HG02642 (cell line): ENCODE measurements around the gene FFAR3.
"Not testable (repeated sequence)": the region's sequence is repeated elsewhere in the genome, so short reads cannot be mapped to it uniquely, and the experiment has no call there.

Source experiments
- ATAC-seq: cut with Tn5 transposase; IDR thresholded peaks from one replicate; pipeline ENCODE4 v1.9.1; 2021; ENCODE audit warnings: mild to moderate bottlenecking; ENCODE audit not compliant: unreplicated experiment, poor library complexity

The FFAR3 gene

DNA sequence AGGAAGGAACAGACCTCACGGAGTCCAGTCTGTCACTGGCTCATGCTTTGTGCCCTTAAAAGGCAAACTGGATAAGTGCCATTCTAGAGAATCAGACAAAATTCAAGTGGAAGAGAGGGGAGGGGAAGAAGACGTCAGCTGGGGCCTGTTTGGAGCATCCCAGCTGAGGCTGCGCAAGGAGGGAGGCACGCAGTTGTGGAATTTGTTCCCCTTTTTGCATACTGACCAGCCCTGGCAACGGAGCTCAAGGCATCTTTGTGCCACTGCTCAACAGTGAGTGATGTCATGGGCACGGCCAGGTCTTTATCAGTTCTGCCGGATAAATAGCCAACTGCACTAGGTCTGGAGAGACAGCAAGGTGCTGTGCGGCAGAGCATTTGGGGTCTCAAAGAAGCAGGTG, 12.5 kb downstream of the FFAR3 start, which contains the start of gene GPR42:
GPR42 (plus strand) TSS at position 347 of the 400 bp plus-strand sequence. CDS start 292 bp downstream, outside the sequence.
- no peak for ATAC-seq

GRCh38 chr19:35373492-35373891, 15.2 kb downstream of the FFAR3 start:
- ATAC-seq = no peak

DNA sequence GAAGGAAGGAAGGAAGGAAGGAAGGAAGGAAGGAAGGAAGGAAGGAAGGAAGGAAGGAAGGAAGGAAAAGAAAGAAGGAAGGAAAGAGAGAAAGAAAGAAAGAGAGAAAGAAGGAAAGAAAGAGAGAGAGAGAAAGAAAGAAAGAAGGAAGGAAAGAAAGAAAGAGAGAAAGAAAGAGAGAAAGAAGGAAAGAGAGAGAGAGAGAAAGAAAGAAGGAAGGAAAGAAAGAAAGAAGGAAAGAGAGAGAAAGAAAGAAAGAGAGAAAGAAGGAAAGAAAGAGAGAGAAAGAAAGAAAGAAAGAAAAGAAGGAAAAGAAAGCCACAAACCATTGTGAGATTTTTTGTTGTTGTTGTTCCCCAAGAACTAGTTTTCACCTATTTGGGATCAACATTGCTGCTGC, 15.8 kb downstream of the FFAR3 start:
- not testable (repeated sequence) for ATAC-seq

DNA sequence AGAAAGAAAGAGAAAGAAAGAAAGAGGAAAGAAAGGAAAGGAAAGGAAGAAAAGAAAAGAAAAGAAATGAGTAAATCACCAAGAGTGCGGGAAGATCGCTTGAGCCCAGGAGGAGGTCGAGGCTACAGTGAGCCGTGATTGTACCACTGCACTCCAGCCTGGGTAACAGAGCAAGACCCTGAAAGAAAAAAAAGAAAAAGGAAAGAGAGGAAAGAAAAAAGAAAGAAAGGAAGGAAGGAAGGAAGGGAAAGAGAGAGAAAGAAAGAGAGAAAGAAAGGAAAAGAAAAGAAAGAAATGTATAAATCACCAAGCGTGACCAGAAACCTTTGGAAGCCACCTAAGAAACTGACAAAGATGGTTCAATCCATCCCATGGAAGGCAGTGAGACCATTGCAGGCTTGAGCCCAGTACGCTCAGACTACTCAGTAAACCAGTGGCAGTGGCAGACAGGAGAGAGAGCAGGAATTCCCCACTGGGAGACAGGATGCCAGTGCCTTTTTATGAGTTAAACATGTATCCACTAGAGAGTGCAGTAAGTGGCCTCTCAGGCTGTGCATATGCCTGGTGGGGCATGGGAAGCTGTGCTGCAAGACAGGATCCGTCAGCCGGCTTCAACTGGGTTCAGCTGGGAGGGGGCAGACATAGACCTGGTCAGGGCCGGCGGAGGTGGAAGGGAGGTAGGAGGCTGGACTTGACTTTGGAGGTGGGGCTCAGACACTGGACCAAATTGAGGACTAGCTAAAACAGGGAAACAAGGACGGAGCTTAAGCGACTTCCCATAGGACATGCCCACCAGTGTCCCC, 17.4 kb downstream of the FFAR3 start:
- no peak for ATAC-seq

- no peak for ATAC-seq
These were observed 19.4 kb downstream of the FFAR3 start for GRCh38 chr19:35377656-35378055.

DNA sequence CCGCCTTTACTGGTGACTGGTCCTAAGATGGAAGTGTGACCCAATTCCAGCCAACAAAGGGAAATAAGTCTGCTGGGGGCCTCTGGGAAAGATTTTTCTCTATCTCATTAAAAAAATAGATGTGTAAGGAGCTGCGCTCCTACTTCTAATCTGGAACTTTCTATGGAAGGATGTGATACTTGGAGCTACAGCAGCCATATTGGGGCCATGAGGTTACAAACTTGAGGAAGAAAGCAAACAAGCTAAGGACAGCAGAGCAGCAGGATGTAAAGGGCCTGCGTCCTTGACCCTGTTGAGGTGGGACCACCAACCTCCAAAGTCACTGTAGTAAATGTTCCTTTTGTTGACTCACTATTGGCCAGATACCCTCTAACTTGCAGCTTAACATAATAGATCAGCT, 20.1 kb downstream of the FFAR3 start:
- no peak for ATAC-seq

DNA sequence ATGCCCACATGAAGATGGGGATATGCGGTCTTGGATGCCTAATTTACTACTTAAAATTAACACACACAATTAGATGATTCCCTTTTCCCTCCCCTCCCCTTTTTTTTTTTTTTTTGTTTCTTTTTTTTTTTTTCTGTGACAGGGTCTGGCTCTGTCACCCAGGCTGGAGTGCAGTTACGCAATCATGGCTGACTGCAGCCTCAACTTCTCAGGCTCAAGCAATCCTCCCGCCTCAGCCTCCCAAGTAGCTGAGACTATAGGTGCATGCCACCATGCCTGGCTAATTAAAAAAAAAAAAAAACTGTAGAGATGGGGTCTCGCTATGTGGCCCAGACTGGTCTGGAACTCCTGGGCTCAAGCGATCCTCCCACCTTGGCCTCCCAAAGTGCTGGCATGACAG, 21.3 kb downstream of the FFAR3 start:
- not testable (repeated sequence) for ATAC-seq

GRCh38 chr19:35379992-35380391, 21.7 kb downstream of the FFAR3 start:
- ATAC-seq = no peak

DNA sequence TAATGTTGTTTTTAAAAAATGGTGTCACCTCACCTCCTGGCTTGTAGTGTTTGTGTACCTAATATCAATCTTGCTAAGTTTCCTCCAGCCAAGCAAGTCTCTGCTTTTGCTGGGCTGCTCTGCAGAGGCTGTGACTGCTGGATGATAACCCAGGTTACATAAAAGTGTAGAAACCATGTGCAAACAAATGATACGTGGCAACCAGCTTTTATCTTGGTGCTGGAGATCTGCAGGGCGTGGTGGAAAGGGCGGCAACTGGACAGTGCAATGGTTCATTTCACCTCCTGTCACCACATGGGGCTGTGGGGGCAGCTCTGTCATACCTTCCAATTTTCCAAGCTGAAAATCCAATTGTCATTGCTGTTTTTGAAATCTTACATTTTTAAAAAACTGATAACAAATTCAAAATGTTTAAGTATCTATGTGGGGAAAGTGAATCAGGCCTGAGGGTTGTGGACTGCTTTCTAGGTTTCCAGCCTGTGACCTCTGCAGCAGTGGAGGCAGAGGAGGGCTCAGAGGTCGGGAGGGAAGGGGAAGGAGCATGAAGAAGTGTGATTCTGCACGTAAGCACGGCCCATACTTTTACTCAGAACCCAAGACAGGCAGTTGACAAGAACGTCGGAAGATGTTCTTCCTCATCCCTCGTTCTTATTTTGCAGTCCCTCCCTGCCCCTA, 22.3 kb downstream of the FFAR3 start:
- ATAC-seq = no peak

DNA sequence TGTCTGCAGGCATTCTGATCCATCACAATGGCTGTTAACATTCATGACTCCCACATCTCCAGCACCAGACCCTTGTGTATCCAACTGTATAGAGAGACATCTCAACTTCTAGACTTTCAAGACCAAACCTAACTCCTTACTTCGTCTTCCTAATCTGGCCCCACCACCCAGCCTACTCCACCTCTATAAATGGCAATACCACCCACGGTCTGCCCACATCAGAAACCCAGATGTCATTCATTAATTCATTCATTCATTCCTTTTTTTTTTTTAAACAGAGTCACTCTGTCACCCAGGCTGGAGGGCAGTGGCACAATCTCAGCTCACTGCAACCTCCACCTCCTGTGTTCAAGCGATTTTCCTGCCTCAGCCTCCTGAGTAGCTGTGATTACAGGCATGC, 23.1 kb downstream of the FFAR3 start:
- ATAC-seq = no peak

- no peak for ATAC-seq
These were observed 23.7 kb downstream of the FFAR3 start for GRCh38 chr19:35381926-35382325.

DNA sequence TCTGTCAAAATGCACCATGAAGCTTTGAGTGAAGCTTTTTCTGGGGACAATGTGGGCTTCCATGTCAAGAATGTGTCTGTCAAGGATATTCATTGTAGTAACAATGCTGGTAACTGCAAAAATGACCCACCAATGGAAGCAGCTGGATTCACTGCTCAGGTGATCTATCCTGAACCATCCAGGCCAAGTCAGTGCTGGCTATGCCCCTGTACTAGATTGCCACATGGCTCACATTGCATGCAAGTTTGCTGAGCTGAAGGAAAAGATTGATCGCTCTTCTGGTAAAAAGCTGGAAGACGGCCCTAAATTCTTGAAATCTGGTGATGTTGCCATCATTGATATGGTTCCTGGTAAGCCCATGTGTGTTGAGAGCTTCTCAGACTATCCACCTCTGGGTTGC, 25.3 kb downstream of the FFAR3 start:
- no peak for ATAC-seq

DNA sequence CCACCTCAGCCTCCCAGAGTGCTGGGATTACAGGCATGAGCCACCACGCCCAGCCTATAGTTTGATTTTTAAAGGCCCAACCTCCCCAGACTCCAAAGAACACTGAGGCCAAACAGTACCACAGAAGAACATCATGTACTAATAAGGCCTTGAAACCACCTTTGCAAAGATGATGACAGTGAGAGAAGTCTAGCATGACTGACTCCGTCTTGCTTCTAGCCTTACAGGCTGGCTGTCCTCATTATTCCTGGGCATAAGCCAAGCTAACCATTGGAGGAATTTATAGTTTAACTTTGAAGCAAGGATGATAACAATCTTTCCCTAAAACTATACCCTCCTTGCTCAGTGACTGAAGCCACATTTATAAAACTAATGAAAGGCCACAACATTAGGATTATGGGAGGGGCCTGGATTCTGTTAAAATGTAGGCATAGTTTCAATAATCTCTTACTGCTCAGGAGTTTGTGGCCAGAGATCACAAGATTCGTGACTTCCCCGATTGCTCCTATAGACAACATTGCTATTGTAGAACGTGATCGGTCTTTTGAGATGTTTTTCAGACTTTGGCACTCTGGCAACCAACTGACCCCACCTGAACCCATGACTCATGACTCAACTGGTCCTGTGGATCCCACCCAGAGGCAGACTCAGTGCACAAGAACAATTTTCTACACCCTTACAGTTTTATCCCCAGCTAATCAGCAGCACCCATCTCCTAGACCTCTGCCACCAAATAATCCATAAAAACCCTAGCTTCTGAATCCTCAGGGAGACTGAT, 30.2 kb downstream of the FFAR3 start:
- no peak for ATAC-seq

DNA sequence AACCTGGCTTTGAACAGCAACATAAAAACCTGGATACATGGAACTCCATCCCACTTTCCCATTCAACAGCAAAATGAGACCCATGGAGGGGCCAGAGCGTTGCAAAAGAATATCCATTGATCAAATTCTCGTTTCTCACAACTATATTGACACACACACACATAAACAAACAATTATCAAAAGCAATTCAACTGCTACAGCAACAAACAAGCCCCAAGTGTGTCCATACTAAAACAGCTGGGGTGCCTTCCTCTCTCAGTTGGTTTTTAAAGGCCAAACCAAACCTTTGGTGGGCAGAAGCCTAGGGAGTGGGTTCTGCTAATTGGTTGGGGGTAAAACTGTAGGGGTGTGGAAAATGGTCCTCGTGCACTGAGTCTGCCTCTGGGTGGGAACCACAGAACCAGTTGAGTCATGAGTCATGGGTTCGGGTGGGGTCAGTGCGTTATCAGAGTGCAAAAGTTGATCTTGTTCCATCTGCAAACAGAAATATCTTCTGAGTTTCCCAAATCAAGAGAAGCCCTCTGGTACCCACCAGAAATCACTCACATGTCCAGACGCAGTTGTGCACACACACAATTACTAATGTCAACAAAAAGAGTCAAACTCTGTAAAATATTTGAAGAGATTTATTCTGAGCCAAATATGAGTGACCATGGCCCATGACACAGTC, 31.1 kb downstream of the FFAR3 start:
- ATAC-seq = no peak

DNA sequence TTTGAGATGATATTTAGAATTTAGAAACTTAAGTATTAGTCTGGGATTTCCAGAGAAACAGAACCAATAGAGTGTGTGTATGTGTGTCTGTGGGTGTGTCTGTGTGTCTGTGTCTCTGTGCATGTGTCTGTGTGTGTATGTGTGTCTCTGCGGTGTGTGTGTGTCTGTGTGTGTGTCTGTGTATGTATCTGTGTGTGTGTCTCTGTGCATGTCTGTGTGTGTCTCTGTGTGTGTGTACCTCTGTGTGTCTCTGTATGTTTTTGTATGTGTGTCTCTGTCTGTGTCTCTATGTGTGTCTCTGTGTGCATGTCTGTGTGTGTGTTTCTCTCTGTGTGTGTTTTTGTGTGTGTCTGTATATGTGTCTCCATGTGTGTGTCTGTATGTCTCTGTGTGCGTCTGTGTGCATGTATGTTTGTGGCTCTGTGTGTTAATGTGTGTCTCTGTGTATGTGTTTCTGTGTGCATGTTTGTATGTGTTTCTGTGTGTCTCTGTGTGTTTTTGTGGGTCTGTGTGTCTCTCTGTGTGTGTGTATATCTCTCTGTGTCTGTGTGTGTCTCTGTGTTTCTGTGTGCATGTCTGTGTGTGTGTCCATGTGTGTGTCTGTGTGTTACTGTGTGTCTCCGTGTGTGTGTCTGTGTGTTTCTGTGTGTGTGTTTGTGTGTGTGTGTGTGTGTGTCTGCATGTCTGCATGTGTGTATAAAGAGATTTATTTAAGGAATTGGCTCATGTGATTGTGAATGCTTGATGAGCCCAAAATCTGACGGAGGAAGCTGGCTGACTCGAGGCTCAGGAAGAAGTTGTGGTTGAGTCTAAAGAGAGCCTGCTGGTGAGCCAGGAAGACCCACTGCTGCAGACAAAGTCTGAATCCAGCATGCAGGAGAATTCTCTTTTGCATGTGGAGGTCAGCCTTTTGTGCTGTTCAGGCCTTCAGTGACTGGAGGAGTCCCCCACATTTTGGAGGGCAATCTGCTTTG, 34.8 kb downstream of the FFAR3 start:
- no peak for ATAC-seq

GRCh38 chr19:35395382-35396199, 37.3 kb downstream of the FFAR3 start:
- no peak for ATAC-seq

- no peak for ATAC-seq
These were observed 38.1 kb downstream of the FFAR3 start for GRCh38 chr19:35396240-35396885.

DNA sequence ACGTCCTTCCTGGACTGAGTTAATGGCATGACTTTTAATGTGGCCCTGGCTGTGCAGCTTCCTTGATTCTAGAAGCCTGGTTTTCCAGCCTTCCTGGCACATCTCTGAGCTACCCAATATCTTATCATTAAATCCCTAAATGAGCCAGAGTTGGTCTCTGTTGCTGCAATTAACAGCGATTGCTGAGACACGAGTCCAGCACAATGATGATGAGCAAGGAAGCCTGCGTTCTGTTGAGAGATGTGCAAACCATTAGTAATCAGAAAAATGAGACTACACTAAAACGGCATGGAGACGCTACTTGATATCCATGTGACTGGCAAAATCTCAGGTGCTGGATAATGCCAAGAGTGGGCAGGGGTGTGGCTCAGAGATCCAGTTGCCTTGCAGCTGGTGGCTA, 38.8 kb downstream of the FFAR3 start:
- no peak for ATAC-seq
